NK-92 treated with Interleukin-12 subunit alpha and Interleukin-12 subunit beta, amount 100 ng/mL, for 24 hours (cell line): Measurements from ENCODE around the gene S100G.
"Not testable (repeated sequence)": the region's sequence is repeated elsewhere in the genome, so short reads cannot be mapped to it uniquely, and the experiment has no call there.

Experiments
- DNase-seq: peaks from one replicate; lab custom pipeline; 2025; lab: John Stamatoyannopoulos, UW

Gene S100G, protein sequence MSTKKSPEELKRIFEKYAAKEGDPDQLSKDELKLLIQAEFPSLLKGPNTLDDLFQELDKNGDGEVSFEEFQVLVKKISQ

DNA sequence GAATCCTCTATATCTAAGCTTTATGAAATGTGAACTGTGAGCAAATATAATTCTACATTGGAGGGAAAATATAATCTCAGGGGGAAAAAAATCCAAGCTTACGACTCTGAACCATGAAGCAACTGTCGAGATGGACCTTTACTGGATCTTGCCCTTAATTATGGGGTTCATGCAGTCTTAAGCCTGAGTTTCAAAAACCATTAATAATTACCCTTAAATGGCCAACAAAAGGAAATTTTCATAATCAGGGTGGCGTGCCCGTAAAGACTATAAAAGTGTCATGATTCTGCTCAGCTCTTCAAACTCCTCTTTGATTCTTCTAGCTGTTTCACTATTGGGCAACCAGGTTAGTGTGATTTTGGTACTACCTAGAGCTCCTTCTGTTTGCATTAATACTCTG is at the start of gene S100G:
TSS of gene S100G (plus strand) at position 301 of the 400 bp plus-strand sequence. CDS start 849 bp downstream, outside the sequence.
- no peak for DNase-seq

DNA sequence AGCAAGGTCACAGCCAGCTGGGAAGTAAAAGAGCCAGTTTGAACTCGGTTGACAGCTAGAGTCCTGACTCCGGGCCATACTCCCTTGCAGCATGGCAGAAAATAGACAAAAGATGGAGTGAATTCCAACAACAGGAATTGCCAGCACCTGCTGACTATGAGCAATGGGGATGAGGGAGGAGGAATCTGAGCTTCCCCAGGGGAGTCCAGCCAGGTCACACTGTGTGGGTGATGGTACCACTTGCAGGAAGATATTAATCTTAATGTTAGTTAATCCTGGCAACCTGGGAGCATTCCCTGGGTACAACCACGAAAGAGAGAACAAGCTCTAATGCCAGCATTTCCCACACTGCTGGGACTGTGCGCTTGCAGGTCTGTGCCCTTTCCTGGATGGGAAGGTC is 48.1 kb upstream of the S100G start:
- no peak for DNase-seq

DNA sequence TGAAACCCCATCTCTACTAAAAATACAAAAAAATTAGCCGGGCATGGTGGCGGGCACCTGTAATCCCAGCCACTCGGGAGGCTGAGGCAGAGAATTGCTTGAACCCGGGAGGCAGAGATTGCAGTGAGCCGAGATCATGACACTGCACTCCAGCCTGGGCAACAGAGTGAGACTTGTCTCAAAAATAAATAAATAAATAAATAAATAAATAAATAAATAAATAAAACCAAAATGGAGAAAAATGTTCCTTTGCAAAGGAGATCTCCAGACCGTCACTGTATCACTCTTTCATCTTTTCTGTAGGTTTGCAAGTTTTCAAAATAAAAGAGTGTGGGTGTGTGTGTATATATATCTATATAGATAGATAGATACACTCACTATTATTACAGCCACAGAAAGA is 46.7 kb upstream of the S100G start:
- DNase-seq = not testable (repeated sequence)

DNA sequence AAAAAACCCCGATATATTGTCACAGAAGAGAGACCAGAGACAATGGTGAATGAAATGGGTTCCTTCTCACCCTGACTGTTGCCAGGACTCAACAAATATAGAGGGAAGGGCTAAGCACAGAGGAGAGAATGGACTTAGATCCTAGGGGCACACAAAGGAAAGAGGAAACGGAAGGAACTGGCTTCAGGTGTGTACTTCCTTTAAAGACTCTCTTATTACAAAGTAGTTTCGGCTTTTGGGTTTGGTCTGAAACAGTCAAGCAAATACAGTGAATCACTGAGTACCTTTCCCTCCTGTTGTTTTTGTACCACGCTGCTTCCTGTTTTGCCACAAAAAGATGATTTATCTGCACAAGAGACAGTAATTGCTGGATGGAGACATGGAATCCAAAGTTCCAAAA is 46.1 kb upstream of the S100G start:
- DNase-seq = no peak

DNA sequence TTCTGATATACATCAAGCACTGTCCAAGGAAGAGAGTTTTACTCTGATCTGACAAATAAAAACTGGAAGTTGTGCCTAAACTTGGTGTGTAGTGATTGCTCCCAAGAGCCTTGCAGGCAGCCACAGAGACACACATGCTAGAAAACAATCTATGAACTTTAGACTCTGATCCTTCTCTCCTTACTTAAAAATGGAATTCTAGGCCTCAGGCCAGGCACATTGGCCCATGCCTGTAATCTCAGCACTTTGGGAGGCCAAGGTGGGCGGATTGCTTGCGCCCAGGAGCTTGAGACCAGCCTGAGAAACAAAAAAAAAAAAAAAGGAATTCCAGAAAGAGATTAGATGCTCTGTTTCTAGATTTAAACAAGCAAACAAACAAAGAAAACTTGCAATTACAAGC is 45.6 kb upstream of the S100G start:
- no peak for DNase-seq

DNA sequence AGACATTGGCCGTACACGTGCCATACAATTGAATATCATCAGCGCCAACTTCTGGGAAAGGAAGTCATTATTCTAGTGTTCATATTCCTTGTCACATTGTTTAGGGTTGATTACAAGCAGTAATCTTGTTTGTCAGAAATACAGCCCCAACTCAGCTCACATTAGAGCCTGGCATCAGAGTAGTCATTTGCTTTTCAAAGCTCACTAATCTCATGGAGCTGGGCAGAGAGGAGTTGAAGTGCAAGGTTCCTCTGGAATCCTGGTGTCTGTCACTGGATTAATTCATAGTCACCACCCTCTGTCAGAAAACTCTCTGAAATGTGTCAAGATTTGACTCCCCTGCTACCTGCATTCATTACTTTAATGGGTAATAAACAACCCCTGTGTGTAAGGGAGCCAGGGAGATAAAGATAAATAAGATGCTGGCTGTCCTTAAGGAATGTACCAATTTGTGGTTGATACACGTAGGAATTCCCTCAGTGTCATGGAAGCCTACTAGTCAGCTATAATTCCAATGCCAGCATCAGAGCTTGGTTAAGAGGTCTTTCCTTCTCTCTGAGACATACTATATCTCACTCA is 43.7 kb upstream of the S100G start:
- no peak for DNase-seq

DNA sequence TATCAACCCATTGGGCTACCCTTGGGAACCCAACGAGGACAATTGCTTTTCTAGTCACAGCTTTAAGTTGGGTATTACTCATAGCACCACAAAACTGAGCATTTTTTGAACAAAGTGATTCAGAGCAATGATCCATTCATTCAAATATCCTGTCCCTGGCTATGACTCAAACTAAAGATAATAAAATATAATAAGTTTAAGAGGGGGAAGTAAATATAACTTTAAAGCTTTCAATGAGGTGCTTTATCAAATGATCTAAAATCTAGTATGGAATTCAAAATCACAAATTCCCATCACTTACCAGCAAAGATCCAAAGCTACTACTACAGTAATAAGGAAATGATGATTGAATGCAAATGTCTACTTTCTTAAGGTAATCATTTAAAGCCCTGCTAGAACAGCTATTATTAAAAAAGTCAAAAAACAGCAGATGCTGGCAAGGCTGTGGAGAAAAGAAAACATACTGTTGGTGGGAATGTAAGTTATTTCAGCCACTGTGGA is 39.8 kb upstream of the S100G start:
- no peak for DNase-seq

DNA sequence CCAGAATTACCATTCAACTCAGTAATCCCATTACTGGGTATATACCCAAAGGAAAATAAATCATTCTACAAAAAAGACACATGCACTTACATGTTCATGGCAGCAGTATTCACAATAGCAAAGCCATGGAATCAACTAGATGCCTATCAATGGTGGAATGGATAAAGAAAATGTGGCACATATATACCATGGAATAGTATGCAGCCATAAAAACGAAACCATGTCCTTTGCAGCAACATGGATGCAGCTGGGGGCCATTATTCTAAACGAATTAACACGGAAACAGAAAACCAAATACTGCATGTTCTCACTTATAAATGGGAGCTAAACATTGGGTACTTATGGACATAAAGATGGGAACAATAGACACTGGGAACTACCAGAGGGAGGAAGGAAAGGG is 39.3 kb upstream of the S100G start:
- DNase-seq = not testable (repeated sequence)

DNA sequence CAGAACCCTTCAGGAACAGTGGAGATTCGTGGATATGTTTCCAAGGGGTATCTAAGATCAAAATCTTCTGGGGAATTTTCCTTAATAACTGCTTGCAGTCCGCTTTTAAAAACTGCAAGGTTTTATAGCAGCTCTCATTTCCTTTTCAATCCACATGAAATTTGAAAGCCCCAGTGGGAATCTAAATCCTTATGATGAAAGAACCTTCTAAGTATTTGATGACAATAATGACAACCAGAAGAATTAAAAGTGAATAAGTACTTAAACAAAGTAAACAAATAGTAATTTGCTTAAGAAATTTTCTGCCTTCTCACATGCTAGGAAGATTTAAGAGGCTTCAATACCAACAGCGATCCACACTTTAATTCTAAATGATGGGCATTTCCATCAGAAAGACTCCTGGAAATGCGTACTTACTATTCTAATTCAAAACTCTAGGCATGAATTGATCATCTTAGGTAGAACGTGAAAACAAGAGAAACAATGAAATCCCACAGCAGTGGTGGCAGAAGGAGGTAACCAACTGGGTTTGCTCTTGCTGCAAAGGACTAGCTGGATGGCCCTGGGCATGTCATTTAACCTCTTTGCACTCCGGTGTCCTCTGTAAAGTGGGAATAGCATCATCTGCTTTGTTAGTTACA is 37.6 kb upstream of the S100G start:
- DNase-seq = no peak

DNA sequence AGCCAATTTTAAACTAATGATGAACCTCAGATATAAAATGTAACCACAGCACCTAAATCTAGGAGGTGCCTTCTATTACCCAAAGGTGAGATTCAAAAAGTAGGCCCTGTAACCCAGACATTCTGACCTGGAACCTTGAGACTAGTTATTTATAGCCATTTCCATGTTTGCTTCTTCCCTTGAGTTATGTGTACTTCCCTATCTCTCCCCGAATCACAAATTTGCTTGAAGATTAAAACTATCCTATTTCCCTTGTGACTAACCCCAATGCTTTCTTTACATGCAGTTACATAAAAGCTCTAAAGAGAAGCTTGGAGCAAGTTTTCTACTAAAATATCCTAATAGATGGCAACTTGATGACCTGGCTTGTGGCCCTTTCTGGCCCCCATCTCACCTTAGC is 32.6 kb upstream of the S100G start:
- DNase-seq = no peak

DNA sequence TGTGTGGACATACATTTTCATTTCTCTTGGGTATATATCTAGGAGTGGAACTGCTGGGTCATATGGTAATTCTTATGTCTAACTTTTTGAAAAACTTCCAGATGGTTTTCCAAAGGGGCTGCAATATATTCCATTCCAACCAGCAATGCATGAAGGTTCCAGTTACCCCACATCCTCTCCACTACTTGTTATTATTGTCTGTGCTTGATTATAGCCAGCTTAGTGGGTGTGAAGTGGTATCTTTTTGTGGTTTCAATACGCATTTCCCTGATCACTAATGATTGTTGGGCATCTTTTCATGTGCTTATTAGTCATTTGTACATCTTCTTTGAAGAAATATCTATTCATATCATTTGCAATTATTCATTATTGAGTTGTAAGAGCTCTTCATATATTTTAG is 31.5 kb upstream of the S100G start:
- no peak for DNase-seq

DNA sequence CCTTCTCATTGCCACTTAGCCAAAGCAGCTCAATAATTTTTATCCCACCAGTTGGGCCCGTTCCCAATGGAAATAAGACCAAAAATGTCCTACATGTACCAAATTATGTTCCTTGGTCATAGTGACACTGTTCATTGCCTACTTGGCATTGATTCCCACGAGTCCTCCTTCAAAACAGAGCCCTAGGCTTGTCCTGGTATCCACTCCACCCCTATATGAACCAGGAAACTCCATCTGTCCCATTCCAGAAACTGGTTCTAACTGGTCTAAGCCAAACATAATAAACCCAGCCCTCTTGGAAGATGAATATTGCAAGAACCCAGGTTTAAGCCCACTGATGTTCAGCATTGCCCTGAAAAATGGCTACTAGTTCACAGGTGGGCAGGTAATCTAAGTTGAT is 30.9 kb upstream of the S100G start:
- no peak for DNase-seq

DNA sequence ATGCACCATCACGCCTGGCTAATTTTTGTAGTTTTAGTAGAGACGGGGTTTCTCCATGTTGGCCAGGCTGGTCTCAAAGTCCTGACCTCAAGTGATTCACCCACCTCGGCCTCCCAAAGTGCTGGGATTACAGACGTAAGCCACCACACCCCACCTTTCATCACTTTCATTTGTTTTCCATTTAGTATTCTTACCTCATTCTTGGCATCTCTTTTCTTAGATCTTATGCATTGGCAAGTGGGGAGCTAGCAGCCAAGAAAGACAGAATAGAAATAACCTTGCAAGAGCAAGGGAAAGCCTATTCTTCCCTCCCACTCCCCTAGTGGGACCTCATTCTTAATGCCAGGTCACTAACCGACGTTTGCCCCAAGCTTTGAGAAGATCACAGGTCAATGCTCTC is 21.4 kb upstream of the S100G start:
- not testable (repeated sequence) for DNase-seq

DNA sequence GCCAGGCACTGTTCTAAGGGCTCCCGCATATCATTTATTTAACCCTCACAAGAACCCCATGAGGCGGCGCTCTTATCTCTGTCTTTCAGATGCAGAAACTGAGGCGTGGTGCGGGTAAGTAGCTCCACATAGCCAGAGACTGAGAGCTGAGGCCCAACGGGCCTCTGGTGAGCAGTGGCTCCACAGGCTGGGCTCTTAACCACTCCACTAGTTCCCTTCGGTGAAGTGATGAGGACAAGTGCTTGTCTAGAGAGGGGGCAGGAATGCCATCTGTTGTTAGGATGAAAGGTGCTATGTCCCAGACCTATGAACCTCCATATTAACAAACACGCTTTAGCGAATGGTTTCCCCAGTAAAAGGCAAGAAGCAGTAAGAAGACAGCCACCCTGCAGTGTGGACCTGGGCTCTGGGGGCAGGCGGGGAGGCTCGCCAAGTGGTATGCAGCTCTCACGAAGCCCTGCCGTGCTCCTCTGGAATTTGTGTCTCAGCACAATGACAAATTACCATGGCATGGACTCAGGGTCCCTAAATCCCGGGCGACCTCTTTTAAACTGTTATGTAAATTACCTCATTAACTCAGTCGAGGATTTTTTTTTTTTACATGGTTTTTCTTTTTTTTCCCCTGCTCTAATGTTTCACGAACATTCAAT is 20.9 kb upstream of the S100G start:
- no peak for DNase-seq

DNA sequence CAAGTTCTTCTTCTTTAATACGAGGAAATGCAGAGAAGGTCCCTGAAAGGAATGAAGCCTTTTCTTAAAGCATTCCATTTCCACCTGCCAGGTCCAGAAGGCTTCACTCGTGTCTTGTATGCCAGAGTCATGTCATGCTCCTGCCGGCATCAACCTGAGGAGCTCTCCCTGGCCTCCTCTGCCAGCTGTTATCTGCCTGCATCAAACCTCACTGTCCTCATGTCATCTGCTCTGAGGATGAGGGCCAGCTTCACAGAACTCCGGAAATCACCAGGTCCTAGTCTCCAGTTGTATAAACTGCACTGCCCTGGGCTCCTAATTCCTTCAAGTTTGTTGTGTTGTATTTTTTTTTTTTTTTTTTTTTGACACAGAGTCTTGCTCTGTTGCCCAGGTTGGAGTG is 20.0 kb upstream of the S100G start:
- DNase-seq = no peak

DNA sequence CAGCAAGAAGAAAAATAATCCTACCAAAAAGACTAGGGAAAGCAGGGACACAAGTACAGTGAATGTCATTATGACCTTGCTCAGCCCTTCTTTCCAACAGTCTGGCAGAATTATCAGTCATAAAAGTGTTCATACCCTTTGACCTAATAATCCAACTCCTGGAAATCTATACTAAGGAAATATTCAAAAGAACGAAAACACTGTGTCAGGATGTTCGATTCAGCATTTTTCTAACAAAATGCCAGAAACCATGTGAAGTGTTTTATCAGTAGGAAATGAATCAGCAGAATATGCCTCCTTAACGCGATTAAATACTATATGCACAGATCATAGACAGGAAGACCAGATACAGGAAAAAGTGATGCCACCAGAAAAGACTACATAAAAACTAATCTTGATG is 16.2 kb upstream of the S100G start:
- no peak for DNase-seq

DNA sequence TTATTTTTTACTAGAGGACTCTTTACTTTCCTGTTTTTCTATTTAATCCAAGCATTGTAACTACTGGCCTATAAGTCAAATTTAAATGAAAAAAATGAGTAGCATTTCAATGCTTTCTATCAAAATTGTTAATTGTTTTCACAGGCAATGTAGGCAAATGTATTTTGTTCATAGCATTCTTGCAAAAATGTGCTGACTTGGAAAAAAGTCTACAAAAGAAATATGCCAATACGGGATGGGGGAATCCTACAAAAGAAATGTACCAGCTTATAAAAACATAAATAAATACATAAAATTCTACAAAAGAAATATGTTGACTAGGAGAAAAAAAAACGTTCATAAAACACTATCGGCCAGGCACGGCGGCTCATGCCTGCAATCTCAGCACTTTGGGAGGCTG is 14.9 kb upstream of the S100G start:
- no peak for DNase-seq

DNA sequence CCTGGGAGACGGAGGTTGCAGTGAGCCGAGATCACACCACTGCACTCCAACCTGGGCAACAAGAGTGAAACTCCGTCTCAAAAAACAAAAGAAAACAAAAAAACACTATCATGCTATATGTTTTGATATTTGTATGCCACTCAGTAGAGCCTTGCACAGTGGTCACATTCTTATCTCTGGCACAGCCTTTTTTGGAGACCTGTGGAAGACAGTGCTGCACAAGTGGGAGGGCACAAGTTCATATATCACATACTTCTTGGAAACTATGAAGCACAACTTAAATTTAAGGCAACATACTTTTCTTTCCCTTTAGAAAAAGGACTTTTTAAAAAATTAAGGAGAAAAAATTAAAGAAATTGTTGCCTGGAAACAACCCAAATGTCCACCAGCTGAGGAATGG is 14.4 kb upstream of the S100G start:
- DNase-seq = no peak

DNA sequence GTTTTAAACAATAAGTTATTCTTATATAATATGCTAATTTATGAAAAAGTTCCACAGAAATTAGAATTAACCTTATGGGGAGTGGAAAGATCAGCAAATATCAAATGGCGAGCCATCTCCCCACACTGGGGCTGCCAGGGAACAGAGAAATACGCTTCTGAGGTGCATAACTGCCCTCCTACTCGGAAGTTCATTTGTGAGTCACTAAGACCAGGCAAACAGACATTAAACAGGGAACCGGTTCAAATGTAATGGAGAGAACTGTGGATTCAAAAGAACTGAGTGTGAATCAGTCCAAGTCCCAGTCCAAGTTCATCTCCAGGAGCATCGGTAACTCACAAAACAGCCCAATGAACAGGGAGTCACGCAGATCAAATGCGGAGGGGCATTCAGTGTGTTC is 11.4 kb upstream of the S100G start:
- DNase-seq = no peak

DNA sequence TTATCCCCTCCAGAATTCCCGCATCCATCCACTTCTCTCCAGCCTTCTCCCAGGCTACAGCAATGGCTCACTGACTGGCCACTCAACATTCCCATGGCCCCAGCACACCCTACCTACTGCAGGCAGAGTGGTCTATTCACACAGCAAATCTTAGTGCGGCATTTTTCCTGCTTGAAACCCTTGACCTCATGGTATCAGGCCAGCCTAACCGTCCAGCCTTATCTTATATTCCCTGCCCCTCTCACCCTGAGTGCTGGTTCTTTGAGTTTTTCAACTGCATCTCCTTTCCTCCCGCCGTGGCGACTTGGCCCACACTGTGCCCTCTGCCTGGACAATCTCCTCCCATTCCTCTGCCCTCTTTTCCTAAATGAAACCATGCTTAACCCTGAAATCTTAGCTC is 10.0 kb upstream of the S100G start:
- DNase-seq = no peak

DNA sequence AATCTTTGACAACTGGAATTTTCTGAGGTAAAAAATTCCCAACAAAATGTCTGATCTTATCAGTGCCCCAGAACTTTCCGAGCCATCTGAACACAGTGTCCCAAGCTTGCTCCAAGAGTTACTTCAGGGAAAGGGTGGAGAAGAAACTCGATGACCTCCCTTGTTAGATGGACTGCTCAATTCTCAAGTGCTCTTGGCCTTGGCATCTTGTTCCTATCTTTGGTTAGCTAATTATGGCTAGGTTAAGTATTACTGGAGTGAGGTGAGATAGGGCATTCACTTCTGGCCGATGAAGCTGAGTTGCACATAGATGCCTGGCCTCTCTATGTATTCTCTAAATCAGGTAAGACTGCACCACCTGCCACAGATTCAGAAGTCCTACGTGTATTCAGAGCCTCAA is 9.1 kb upstream of the S100G start:
- no peak for DNase-seq

DNA sequence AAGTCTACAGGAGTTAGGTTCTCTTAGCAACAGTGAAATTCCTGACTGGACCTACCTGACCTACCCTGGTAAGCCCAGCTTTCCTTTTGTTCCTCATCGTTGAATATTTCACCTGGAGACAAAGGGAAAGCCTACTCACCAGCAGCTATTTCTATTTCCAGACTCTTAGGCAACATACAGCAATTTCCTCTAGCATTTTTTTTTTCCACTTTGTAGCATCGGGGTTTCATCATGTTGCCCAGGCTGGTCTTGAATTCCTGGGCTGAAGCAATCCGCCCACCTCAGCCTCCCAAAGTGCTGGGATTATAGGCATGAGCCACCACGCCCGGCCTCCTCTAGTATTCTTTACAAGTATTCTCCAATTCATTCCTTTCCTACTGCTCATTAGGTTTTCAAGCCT is 6.8 kb upstream of the S100G start:
- DNase-seq = no peak

DNA sequence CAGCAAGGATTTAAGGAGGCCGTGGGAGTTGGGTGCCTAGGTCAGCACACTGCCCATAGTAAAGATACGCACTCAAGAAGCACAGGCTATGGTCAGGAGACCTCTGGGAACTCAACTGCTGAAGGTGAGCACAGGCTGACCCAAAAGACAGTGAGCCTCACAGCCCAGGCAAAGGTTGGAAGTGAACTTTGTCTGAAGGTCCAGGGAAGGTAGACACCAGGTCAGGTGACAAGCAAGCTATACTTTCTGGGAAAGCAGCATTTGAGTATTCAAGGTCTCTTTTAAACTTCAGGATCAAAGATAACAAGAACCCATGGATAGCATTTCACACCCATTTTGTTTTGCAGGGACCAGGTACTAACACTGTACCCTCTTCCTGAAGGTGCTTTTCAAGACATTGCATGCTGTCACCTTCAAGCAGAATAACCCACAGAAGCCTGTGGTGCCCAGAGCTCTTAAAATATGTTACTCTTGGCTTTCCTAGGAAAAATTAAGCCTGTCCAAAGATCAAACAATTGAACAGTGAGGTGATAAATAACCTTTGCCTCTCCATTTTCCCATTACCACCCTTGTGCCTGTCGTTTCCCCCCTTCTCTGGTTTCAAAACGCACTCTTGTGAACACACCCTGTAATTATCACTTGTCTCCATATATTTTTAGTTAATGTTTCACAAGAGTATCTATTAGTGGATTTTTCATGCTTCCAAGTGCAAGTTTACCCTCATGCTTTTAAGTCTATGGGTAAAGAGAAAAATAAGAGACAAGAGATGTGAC is 3.4 kb upstream of the S100G start:
- no peak for DNase-seq
